ENCODE data around the gene MITF.

The MITF gene

DNA sequence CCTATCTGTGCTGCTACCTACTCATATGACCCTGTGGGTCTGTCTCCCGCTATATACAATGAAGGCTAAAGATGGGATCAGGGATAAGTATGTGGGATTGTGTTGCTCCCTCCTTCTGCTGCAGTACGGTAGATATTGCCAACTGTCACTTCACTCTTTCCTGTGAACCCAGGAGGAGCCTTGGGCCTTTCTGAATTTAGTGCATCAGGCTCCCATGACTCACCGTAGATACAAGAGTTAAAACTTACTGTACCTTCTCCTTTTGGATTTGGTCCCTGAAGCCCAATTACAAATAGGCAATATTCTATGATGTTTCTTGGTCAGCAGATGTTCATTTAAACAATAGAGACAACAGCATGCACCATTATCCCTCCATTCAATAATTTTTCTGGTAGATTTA is 27.4 kb downstream of the MITF start:
- no peak for TF ChIP-seq POLR2A (IDR thresholded peaks at IDR 0.05; ENCODE audit: extremely low read depth, insufficient read length)
- TF ChIP-seq MYC (IDR thresholded peaks at IDR 0.05; ENCODE audit: low read depth, low read length), result no peak
- DNase-seq (ENCODE audit: low read depth), result no peak
- H3K4me3 ChIP-seq (ENCODE audit: low read depth, low read length), result no peak overlapping the region

DNA sequence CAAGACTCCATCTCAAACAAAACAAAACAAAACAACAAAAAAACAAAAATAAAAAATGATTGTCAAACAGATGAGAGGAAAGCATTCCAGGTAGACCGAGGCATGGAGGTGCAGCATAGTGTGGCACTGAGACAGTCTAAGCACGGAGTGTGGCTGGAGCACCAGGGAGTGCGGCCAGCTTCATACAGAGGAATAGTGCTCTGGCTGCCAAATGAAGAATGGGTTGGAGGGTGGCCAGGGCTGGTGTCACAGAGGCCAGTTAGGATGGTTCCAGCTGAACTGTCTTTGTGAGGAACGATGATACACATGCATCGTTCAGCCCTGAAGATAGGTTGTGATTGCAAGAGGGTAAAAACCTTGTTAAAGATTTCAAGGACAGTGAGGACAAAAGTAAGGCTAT is 28.3 kb downstream of the MITF start:
- no peak for DNase-seq (ENCODE audit: low read depth)
- no peak overlapping the region for H3K4me3 ChIP-seq (ENCODE audit: low read depth, low read length)
- TF ChIP-seq POLR2A (IDR thresholded peaks at IDR 0.05; ENCODE audit: extremely low read depth, insufficient read length) (no peak), MYC (IDR thresholded peaks at IDR 0.05; ENCODE audit: low read depth, low read length) (no peak)
- TF ChIP-seq, protein P1, sequence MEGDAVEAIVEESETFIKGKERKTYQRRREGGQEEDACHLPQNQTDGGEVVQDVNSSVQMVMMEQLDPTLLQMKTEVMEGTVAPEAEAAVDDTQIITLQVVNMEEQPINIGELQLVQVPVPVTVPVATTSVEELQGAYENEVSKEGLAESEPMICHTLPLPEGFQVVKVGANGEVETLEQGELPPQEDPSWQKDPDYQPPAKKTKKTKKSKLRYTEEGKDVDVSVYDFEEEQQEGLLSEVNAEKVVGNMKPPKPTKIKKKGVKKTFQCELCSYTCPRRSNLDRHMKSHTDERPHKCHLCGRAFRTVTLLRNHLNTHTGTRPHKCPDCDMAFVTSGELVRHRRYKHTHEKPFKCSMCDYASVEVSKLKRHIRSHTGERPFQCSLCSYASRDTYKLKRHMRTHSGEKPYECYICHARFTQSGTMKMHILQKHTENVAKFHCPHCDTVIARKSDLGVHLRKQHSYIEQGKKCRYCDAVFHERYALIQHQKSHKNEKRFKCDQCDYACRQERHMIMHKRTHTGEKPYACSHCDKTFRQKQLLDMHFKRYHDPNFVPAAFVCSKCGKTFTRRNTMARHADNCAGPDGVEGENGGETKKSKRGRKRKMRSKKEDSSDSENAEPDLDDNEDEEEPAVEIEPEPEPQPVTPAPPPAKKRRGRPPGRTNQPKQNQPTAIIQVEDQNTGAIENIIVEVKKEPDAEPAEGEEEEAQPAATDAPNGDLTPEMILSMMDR (IDR thresholded peaks at IDR 0.05; ENCODE audit: low read depth, low read length), result no peak
- TF ChIP-seq, protein P2, sequence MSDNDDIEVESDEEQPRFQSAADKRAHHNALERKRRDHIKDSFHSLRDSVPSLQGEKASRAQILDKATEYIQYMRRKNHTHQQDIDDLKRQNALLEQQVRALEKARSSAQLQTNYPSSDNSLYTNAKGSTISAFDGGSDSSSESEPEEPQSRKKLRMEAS (IDR thresholded peaks at IDR 0.05; ENCODE audit: low read depth, low read length), result no peak

DNA sequence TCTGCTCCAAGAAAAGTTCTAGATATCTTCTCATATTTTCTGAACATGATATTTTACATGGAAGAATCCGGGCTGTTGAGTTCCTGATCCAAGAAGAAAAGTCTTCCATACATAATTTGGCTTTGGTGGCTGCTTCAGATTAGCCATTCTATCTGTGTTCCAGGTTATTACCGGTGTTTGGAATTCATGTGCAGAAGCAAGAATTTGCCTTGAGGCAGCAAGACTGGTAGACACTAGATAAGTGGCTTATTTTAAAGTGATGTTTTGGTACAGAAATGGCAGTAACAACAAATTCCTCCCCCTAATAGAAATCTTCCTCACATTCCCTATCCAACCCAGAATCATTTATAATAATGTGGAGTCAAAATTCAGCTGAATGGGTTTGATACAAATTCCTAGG is 29.2 kb downstream of the MITF start:
- no peak overlapping the region for H3K4me3 ChIP-seq (ENCODE audit: low read depth, low read length)
- TF ChIP-seq, protein P1 (IDR thresholded peaks at IDR 0.05; ENCODE audit: low read depth, low read length), result no peak
- TF ChIP-seq MYC (IDR thresholded peaks at IDR 0.05; ENCODE audit: low read depth, low read length) (no peak), POLR2A (IDR thresholded peaks at IDR 0.05; ENCODE audit: extremely low read depth, insufficient read length) (no peak)
- TF ChIP-seq, protein P2 (IDR thresholded peaks at IDR 0.05; ENCODE audit: low read depth, low read length), result no peak
- DNase-seq (ENCODE audit: low read depth), result no peak

DNA sequence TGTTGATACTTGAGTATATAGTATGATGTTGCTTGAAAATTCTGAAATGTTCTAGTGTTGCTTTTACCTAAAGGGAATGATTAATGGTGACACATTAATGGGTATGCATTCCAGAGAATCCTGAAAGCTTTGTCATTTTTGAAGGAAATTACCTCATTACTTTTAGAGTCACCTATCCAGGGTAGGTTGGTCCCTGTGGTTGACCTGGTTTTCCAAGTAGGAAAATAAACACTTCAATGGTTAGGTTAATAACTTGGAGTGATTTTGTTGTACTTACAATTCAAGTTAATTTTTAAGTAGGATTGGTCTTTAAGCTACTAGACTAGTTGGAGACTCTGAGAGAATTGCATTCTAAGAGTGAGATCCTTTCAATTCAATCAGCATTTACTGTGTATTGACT is 31.0 kb downstream of the MITF start:
- no peak overlapping the region for H3K4me3 ChIP-seq (ENCODE audit: low read depth, low read length)
- no peak for DNase-seq (ENCODE audit: low read depth)
- no peak for TF ChIP-seq POLR2A (IDR thresholded peaks at IDR 0.05; ENCODE audit: extremely low read depth, insufficient read length)
- TF ChIP-seq, protein P1 (IDR thresholded peaks at IDR 0.05; ENCODE audit: low read depth, low read length), result no peak
- TF ChIP-seq, protein P2 (IDR thresholded peaks at IDR 0.05; ENCODE audit: low read depth, low read length), result no peak

DNA sequence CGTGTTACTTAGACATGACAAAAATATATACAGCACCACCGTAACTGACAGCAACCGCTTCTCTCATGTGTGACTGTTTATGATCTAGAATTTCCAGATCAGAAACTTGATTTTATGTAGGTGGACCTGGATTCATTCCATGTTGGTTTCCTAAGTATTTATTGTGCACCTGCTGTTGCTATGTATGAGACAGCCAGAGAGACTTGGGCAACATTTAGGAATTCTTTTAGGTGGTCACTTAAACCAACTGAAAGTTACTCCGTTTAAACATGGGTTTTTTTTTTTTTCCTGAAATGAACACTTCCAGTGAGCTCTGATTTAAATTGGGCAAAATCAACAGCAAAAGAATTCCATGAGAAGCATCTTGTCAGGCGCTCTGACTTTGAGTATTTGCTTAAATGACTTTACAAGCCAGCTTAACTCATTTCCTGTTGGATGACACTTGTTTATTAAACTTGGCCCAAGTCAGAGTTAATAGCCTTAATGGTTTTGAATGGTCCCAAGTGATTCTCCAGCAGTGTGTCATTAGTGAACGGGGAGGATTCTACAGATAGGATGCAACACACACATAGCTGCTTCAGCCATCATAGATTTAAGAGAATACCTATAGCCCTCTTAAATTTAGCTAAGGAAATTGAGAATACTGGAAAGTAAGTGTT is 31.8 kb downstream of the MITF start:
- H3K4me3 ChIP-seq (ENCODE audit: low read depth, low read length), result no peak overlapping the region
- DNase-seq (ENCODE audit: low read depth), result no peak
- TF ChIP-seq MYC (IDR thresholded peaks at IDR 0.05; ENCODE audit: low read depth, low read length), result no peak
- TF ChIP-seq, protein P1 (IDR thresholded peaks at IDR 0.05; ENCODE audit: low read depth, low read length), result no peak
- TF ChIP-seq, protein P2 (IDR thresholded peaks at IDR 0.05; ENCODE audit: low read depth, low read length), result no peak
- TF ChIP-seq POLR2A (IDR thresholded peaks at IDR 0.05; ENCODE audit: extremely low read depth, insufficient read length), result no peak

DNA sequence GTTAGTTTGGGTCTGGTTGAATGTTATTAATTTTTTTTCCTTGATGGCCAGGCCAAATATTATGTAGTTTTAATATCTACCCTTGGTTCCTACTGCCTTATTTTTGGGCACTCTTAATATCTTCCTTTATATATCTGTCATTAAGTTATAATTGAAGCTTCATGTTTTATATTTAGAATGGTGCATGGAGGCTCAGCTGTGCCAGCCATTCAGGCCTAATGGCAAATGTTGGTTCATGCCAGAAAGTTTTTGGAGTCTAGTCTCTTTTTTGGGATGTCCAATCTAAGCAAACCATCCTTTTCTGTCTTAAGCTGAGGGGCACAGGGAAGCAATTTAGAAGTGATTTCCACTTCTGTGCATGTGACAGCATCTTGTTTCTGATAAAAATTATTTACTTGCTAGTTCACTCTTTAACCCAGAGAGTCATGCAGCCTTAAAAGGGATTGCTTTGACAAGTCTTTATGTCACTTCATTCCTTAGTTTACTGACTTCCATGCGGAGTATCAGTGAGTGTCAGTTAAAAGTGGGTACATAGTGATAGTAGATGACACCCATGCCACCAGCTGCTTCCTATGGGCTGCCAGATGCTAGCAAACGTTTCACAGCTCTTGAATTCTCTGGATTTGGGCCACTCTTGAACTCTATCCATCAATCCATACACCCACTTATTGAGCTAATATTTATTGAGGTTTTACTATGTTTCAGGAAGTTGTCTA is 33.0 kb downstream of the MITF start:
- DNase-seq (ENCODE audit: low read depth), result no peak
- TF ChIP-seq POLR2A (IDR thresholded peaks at IDR 0.05; ENCODE audit: extremely low read depth, insufficient read length), result no peak
- TF ChIP-seq, protein P1 (IDR thresholded peaks at IDR 0.05; ENCODE audit: low read depth, low read length), result no peak
- TF ChIP-seq, protein P2 (IDR thresholded peaks at IDR 0.05; ENCODE audit: low read depth, low read length), result no peak
- H3K4me3 ChIP-seq (ENCODE audit: low read depth, low read length), result no peak overlapping the region
